HepG2 (cell line): Measurements from ENCODE around the gene SEPHS2. TPM values are rescaled to one million over a fixed set of nuclear protein-coding genes. Genes with fewer than 3 reads are reported as not detected.

ENCODE experiments used
- ATAC-seq: fragments of 200-7000 bp; cut with Tn5 transposase; 3 replicates; pipeline ENCODE4 v1.9.1; 2020; ENCODE audit warnings: mild to moderate bottlenecking, moderate library complexity
- BruUV-seq: library from RNA; stranded (reverse); fragments of 400-500 nt; replicated peaks from 2 replicates; lab custom pipeline; 2021; lab: Mats Ljungman, UMichigan
- CTCF ChIA-PET: fragments of 300-600 bp; formaldehyde crosslinking; extraction: SDS; loops from one replicate; lab custom pipeline; 2021; ENCODE audit warnings: low total read pairs, inconsistent platforms, low intra/inter-chr PET ratio; lab: Yijun Ruan, JAX
- POLR2A ChIA-PET: fragments of 350-600 bp; sonication (Branson Sonifier 250); formaldehyde crosslinking; loops from one replicate; lab custom pipeline; 2020; ENCODE audit warnings: antibody characterized with exemption, inconsistent platforms; lab: Yijun Ruan, JAX
- DNase-seq: peaks from one replicate; pipeline ENCODE4 v3.0.0-alpha.2; 2015; ENCODE audit warnings: low spot score
- FAIRE-seq: peaks from 3 replicates; lab custom pipeline; 2011; peaks lifted over from hg19 to GRCh38; lab: Jason Lieb, UNC
- H2AFZ ChIP-seq: one replicate; pipeline ENCODE4 v1.6.1; 2011; ENCODE audit warnings: low read length, inconsistent platforms
- H3K27ac ChIP-seq: fragments of 300-600 bp; 3 replicates; pipeline ENCODE4 v1.8.0; 2011; ENCODE audit warnings: mixed run types, mild to moderate bottlenecking, mixed read lengths, low read length, inconsistent platforms; ENCODE audit not compliant: insufficient read depth; ENCODE audit errors: extremely low read length
- H3K27me3 ChIP-seq, 2 experiments: fragments of 200-600 bp in 1 of 2; 2 replicates in 1 of 2; 3 replicates in 1 of 2; pipeline versions ENCODE4 v1.6.0 to v1.8.0; 2011; ENCODE audit warnings: low read length in 2 of 2, mild to moderate bottlenecking in 2 of 2, moderate library complexity in 2 of 2, inconsistent platforms in 1 of 2; ENCODE audit not compliant: insufficient read depth in 2 of 2, control insufficient read depth in 1 of 2
- H3K36me3 ChIP-seq, 2 experiments: fragments of 200-600 bp in 1 of 2; replicated peaks in 1 of 2; 2 replicates in 1 of 2; 3 replicates in 1 of 2; pipeline versions ENCODE4 v1.5.1 to v1.8.0; 2011; ENCODE audit warnings: low read length in 2 of 2, inconsistent platforms in 1 of 2; ENCODE audit not compliant: insufficient read depth in 2 of 2, control insufficient read depth in 1 of 2
- H3K4me1 ChIP-seq: 2 replicates; pipeline ENCODE4 v1.5.1; 2012; ENCODE audit warnings: low read length, inconsistent platforms; ENCODE audit not compliant: insufficient read depth
- H3K4me2 ChIP-seq: 2 replicates; pipeline ENCODE4 v1.6.0; 2011; ENCODE audit warnings: low read depth, low read length, inconsistent platforms
- H3K4me3 ChIP-seq, 3 experiments: fragments of 200-600 bp in 1 of 3; sonication (generic), shearing (Covaris generic) in 1 of 3; replicated peaks in 1 of 3; 2 replicates each; pipeline ENCODE4 v1.5.1; 2011 to 2016; ENCODE audit warnings: low read length in 3 of 3, inconsistent platforms in 2 of 3, low read depth in 2 of 3, mild to moderate bottlenecking in 2 of 3, control low read depth in 1 of 3, mixed read lengths in 1 of 3; ENCODE audit not compliant: insufficient read depth in 1 of 3
- H3K79me2 ChIP-seq: one replicate; pipeline ENCODE4 v1.6.1; 2011; ENCODE audit warnings: low read length, inconsistent platforms; ENCODE audit not compliant: insufficient read depth
- H3K9ac ChIP-seq: 2 replicates; pipeline ENCODE4 v1.6.0; 2011; ENCODE audit warnings: mild to moderate bottlenecking, low read depth, low read length, inconsistent platforms; ENCODE audit not compliant: insufficient read depth
- H3K9me3 ChIP-seq: 2 replicates; pipeline ENCODE4 v1.5.1; 2012; ENCODE audit warnings: mild to moderate bottlenecking, low read length
- H4K20me1 ChIP-seq: 2 replicates; pipeline ENCODE4 v1.6.0; 2011; ENCODE audit warnings: inconsistent platforms, mild to moderate bottlenecking, low read length, moderate library complexity; ENCODE audit not compliant: insufficient read depth
- ATF7-NPFF ChIP-seq: sonication (generic); formaldehyde crosslinking; IDR thresholded peaks from 2 replicates; pipeline ENCODE4 v1.8.1; 2023; ENCODE audit warnings: mild to moderate bottlenecking, low read depth, missing genetic modification reagents, moderate library complexity
- CREB3 ChIP-seq: sonication (generic); formaldehyde crosslinking; IDR thresholded peaks from 2 replicates; pipeline ENCODE4 v1.5.0; 2020; ENCODE audit warnings: missing genetic modification reagents
- CREBL2 ChIP-seq: sonication (generic); formaldehyde crosslinking; IDR thresholded peaks from 2 replicates; pipeline ENCODE4 v1.8.1; 2023; ENCODE audit warnings: missing genetic modification reagents, mild to moderate bottlenecking, borderline replicate concordance
- GABPA ChIP-seq, 2 experiments: IDR thresholded peaks; 2 replicates each; pipeline ENCODE4 v1.6.1; 2011 to 2016; ENCODE audit warnings: low read depth in 2 of 2, low read length in 1 of 2, missing biosample characterization in 1 of 2, missing genetic modification characterization in 1 of 2
- HMGA1 ChIP-seq: sonication (generic); formaldehyde crosslinking; conservative IDR thresholded peaks from 2 replicates; pipeline ENCODE4 v1.4.0; 2020; ENCODE audit warnings: missing genetic modification reagents
- KAT2B ChIP-seq: fragments of 150-350 bp; IDR thresholded peaks from 2 replicates; pipeline ENCODE4 v1.6.1; 2014; ENCODE audit warnings: low read depth, low read length, borderline replicate concordance
- POLR2A ChIP-seq, 2 experiments: IDR thresholded peaks; 2 replicates each; pipeline ENCODE4 v1.6.1; 2011; ENCODE audit warnings: low read depth in 2 of 2, low read length in 2 of 2, mild to moderate bottlenecking in 1 of 2, moderate library complexity in 1 of 2; ENCODE audit not compliant: insufficient read depth in 1 of 2
- REL ChIP-seq: sonication (generic); formaldehyde crosslinking; conservative IDR thresholded peaks from 2 replicates; pipeline ENCODE4 v1.8.0; 2022; ENCODE audit warnings: mild to moderate bottlenecking, missing genetic modification reagents, moderate library complexity
- RELA ChIP-seq: sonication (generic); formaldehyde crosslinking; IDR thresholded peaks from 2 replicates; pipeline ENCODE4 v1.4.0; 2020; ENCODE audit warnings: missing genetic modification reagents
- RFX1 ChIP-seq: fragments of 450-650 bp; IDR thresholded peaks from 2 replicates; pipeline ENCODE4 v1.6.1; 2017
- THRA ChIP-seq: sonication (generic); formaldehyde crosslinking; IDR thresholded peaks from 2 replicates; pipeline ENCODE4 v1.4.0; 2020; ENCODE audit warnings: missing genetic modification reagents, borderline replicate concordance
- THYN1 ChIP-seq: sonication (generic); formaldehyde crosslinking; IDR thresholded peaks from 2 replicates; pipeline ENCODE4 v1.8.1; 2023; ENCODE audit warnings: low read depth, mild to moderate bottlenecking, moderate library complexity, missing genetic modification reagents, borderline replicate concordance
- ZBTB10 ChIP-seq: sonication (generic); formaldehyde crosslinking; IDR thresholded peaks from 2 replicates; pipeline ENCODE4 v1.4.0; 2020; ENCODE audit warnings: missing genetic modification reagents, borderline replicate concordance
- ZFP36 ChIP-seq: fragments of 150-350 bp; IDR thresholded peaks from 2 replicates; pipeline ENCODE4 v1.6.1; 2018; ENCODE audit warnings: borderline replicate concordance, low read length, low read depth; ENCODE audit not compliant: partially characterized antibody
- ZKSCAN1 ChIP-seq: fragments of 150-350 bp; IDR thresholded peaks from 2 replicates; pipeline ENCODE4 v1.6.1; 2014; ENCODE audit warnings: low read length
- ZNF615 ChIP-seq: sonication (generic); formaldehyde crosslinking; IDR thresholded peaks from 2 replicates; pipeline ENCODE4 v1.5.0; 2020; ENCODE audit warnings: mild to moderate bottlenecking, missing genetic modification reagents, borderline replicate concordance
- ZNF660 ChIP-seq: sonication (generic); formaldehyde crosslinking; IDR thresholded peaks from 2 replicates; pipeline ENCODE4 v1.5.1; 2020; ENCODE audit warnings: mild to moderate bottlenecking, low read depth, missing genetic modification reagents, borderline replicate concordance
- ZSCAN22 ChIP-seq: sonication (generic); formaldehyde crosslinking; IDR thresholded peaks from 2 replicates; pipeline ENCODE4 v1.4.0; 2020; ENCODE audit warnings: mild to moderate bottlenecking, missing genetic modification reagents
- ZSCAN30 ChIP-seq: sonication (generic); formaldehyde crosslinking; IDR thresholded peaks from 2 replicates; pipeline ENCODE4 v1.5.0; 2020; ENCODE audit warnings: mild to moderate bottlenecking, missing genetic modification reagents
- WGBS: methylation state at CpG from one replicate; pipeline ENCODE4 v1.1.6; 2017; ENCODE audit warnings: low lambda C conversion rate; 5-methylcytosine and 5-hydroxymethylcytosine counted together
- in situ Hi-C: cut with HindIII; loops from 2 replicates; pipeline ENCODE4 v1.10.0; 2017; ENCODE audit warnings: low pct_unique_long_range_greater_than_20kb; ENCODE audit not compliant: extremely low pct_ligation_motif_present
- intact Hi-C: fragments of 100-400 bp; cut with micrococcal nuclease; formaldehyde crosslinking; loops from one replicate; pipeline ENCODE4 v1.10.0; 2022; ENCODE audit not compliant: unreplicated experiment
- polyA plus RNA-seq, 8 experiments: library from polyadenylated mRNA; depleted of rRNA in 3 of 8; stranded (reverse) in 7 of 8; unstranded in 1 of 8; fragments of >200 nt; fragmentation: Illumina TruSeq in 4 of 8; extraction: Trizol in 4 of 8; gene quantifications; 2 replicates each; pipeline versions ENCODE4 v1.2.1 to v1.2.3, GENCODE V29; 2011 to 2016; ENCODE audit warnings: low read depth in 4 of 8, missing spikeins in 1 of 8, mixed read lengths in 1 of 8; ENCODE audit not compliant: insufficient read depth in 1 of 8
- total RNA-seq, 5 experiments: library from RNA; depleted of rRNA; stranded (reverse); fragments of >200 nt; fragmentation: Illumina TruSeq; extraction: Trizol; gene quantifications; 2 replicates each; pipeline ENCODE4 v1.2.3, GENCODE V29; 2016; ENCODE audit warnings: low read depth in 1 of 5
- TF ChIP-seq, protein P1 (sequence below): IDR thresholded peaks from 2 replicates; pipeline ENCODE4 v1.6.1; 2016; ENCODE audit warnings: low read depth, borderline replicate concordance

SEPHS2 gene
- total and polyA plus RNA-seq, 2 of the 13 experiments (the other 11 are each of a cell fraction or from before 2014, with no cell fraction given): 20.7 to 127 TPM

DNA sequence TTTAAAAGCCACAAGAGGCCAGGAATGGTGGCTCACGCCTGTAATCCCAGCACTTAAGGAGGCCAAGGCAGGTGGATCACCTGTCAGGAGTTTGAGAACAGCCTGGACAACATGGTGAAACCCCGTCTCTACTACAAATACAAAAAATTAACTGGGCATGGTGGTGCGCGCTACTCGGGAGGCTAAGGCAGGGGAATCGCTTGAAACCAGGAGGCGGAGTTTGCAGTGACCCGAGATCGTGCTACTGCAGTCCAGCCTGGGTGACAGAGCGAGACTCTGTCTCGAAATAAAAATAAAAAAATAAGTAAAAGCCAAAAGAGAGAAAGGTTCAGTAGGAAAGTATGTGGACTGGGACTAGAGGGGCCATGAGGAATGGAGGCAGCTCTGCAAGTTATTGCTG, 13.8 kb upstream of the SEPHS2 start:
- peak; percentile 55 for FAIRE-seq
- H3K9ac ChIP-seq: peak overlapping the region; percentile 64
- no peak for DNase-seq
- peak overlapping the region; percentile 67 for H3K27ac ChIP-seq
- ChIA-PET CTCF (no interaction called here), POLR2A (interaction anchor here (1.1 to 1.6 kb wide), 4 partner anchors 10 to 151 kb away, joined by 4 to 11 read pairs (median 6); partner anchors contain the start of genes SEPHS2 and ZNF689)
- H3K9me3 ChIP-seq: no peaks in the 10 kb centered on the region
- 46% methylated on average over 11 of the region's 11 CpGs for WGBS
- BruUV-seq: no TSS peak
- in situ Hi-C loops: loop anchor here (5.0 kb wide), 1 partner anchor 58 kb away; no protein-coding TSS in a partner anchor
- H3K79me2 ChIP-seq: no peaks in the 10 kb centered on the region
- peak overlapping the region; percentile 41 to 68 (median 54); a peak in 5 of 6 replicates for H3K4me3 ChIP-seq
- H2AFZ ChIP-seq: no peak overlapping the region
- peaks cover 56% of the 10 kb centered on the region for H3K4me1 ChIP-seq
- H3K4me2 ChIP-seq: peak overlapping the region; percentile 87
- H3K36me3 ChIP-seq: no peaks in the 10 kb centered on the region
- intact Hi-C loops: no loop called here
- no peaks in the 10 kb centered on the region for H4K20me1 ChIP-seq
- peak; percentile 33 for ATAC-seq
- no peaks in the 10 kb centered on the region; a peak in 1 of 5 replicates for H3K27me3 ChIP-seq
- TF ChIP-seq ZKSCAN1 (no peak), REL (CRISPR knock-in tag) (no peak), CREBL2 (CRISPR knock-in tag) (no peak), RFX1 (no peak), ZNF615 (peak; percentile 29; the same call in 1 of the 2 replicates), HMGA1 (CRISPR knock-in tag) (no peak), ZSCAN22 (CRISPR knock-in tag) (no peak), POLR2A (IDR thresholded peaks at IDR 0.05; ENCODE audit: insufficient read depth in 1 of 2, low read depth in 2 of 2, low read length in 2 of 2) (no peak), KAT2B (no peak), CREB3 (no peak), ATF7-NPFF (CRISPR knock-in tag) (0 out of 2 replicates have a peak, but pooled peaks have one; percentile 1), ZSCAN30 (CRISPR knock-in tag) (peak; percentile 52; the same call in 1 of the 2 replicates), ZNF660 (CRISPR knock-in tag) (no peak), GABPA (IDR thresholded peaks at IDR 0.05; ENCODE audit: low read depth, low read length) (no peak), GABPA (CRISPR knock-in tag; IDR thresholded peaks at IDR 0.05; ENCODE audit: low read depth) (no peak), THYN1 (CRISPR knock-in tag) (no peak; the same call in 1 of the 2 replicates), ZBTB10 (no peak), RELA (CRISPR knock-in tag) (no peak), THRA (CRISPR knock-in tag) (0 out of 2 replicates have a peak, but pooled peaks have one; percentile 3), ZFP36 (no peak)
- TF ChIP-seq, protein P1, sequence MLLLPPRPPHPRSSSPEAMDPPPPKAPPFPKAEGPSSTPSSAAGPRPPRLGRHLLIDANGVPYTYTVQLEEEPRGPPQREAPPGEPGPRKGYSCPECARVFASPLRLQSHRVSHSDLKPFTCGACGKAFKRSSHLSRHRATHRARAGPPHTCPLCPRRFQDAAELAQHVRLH (CRISPR knock-in tag): no peak
